GM12891 (cell line): Measurements from ENCODE around the gene KRTCAP3.

ENCODE experiments used
- POLR2A ChIP-seq: IDR thresholded peaks from 2 replicates; pipeline ENCODE4 v1.6.1; 2011; ENCODE audit warnings: low read depth, low read length, control low read depth
- POLR2AphosphoS5 ChIP-seq: IDR thresholded peaks from 2 replicates; pipeline ENCODE4 v1.6.1; 2011; ENCODE audit warnings: low read depth, low read length, control low read depth
- SPI1 ChIP-seq: IDR thresholded peaks from 2 replicates; pipeline ENCODE4 v1.6.1; 2011; ENCODE audit warnings: low read depth, low read length, control low read depth
- TAF1 ChIP-seq: IDR thresholded peaks from 2 replicates; pipeline ENCODE4 v1.6.1; 2011; ENCODE audit warnings: low read depth, low read length, control low read depth

GRCh38 chr2:27492557-27492956 lies 50.4 kb downstream of the KRTCAP3 start:
- TF ChIP-seq TAF1 (no peak), POLR2AphosphoS5 (no peak), POLR2A (no peak), SPI1 (no peak)
